HepG2 (cell line): ENCODE data around the gene RPL38. TPM values are rescaled to one million over a fixed set of nuclear protein-coding genes. Genes with fewer than 3 reads are reported as not detected.

Source experiments
- ATAC-seq: fragments of 200-7000 bp; cut with Tn5 transposase; 3 replicates; pipeline ENCODE4 v1.9.1; 2020; ENCODE audit warnings: mild to moderate bottlenecking, moderate library complexity
- BruUV-seq: library from RNA; stranded (reverse); fragments of 400-500 nt; replicated peaks from 2 replicates; lab custom pipeline; 2021; lab: Mats Ljungman, UMichigan
- CTCF ChIA-PET: fragments of 300-600 bp; formaldehyde crosslinking; extraction: SDS; loops from one replicate; lab custom pipeline; 2021; ENCODE audit warnings: low total read pairs, inconsistent platforms, low intra/inter-chr PET ratio; lab: Yijun Ruan, JAX
- POLR2A ChIA-PET: fragments of 350-600 bp; sonication (Branson Sonifier 250); formaldehyde crosslinking; loops from one replicate; lab custom pipeline; 2020; ENCODE audit warnings: antibody characterized with exemption, inconsistent platforms; lab: Yijun Ruan, JAX
- DNase-seq: peaks from one replicate; pipeline ENCODE4 v3.0.0-alpha.2; 2015; ENCODE audit warnings: low spot score
- FAIRE-seq: peaks from 3 replicates; lab custom pipeline; 2011; peaks lifted over from hg19 to GRCh38; lab: Jason Lieb, UNC
- H2AFZ ChIP-seq: one replicate; pipeline ENCODE4 v1.6.1; 2011; ENCODE audit warnings: low read length, inconsistent platforms
- H3K27ac ChIP-seq: fragments of 300-600 bp; 3 replicates; pipeline ENCODE4 v1.8.0; 2011; ENCODE audit warnings: mixed run types, mild to moderate bottlenecking, mixed read lengths, low read length, inconsistent platforms; ENCODE audit not compliant: insufficient read depth; ENCODE audit errors: extremely low read length
- H3K27me3 ChIP-seq, 2 experiments: fragments of 200-600 bp in 1 of 2; 2 replicates in 1 of 2; 3 replicates in 1 of 2; pipeline versions ENCODE4 v1.6.0 to v1.8.0; 2011; ENCODE audit warnings: low read length in 2 of 2, mild to moderate bottlenecking in 2 of 2, moderate library complexity in 2 of 2, inconsistent platforms in 1 of 2; ENCODE audit not compliant: insufficient read depth in 2 of 2, control insufficient read depth in 1 of 2
- H3K36me3 ChIP-seq, 2 experiments: fragments of 200-600 bp in 1 of 2; replicated peaks in 1 of 2; 2 replicates in 1 of 2; 3 replicates in 1 of 2; pipeline versions ENCODE4 v1.5.1 to v1.8.0; 2011; ENCODE audit warnings: low read length in 2 of 2, inconsistent platforms in 1 of 2; ENCODE audit not compliant: insufficient read depth in 2 of 2, control insufficient read depth in 1 of 2
- H3K4me1 ChIP-seq: 2 replicates; pipeline ENCODE4 v1.5.1; 2012; ENCODE audit warnings: low read length, inconsistent platforms; ENCODE audit not compliant: insufficient read depth
- H3K4me2 ChIP-seq: 2 replicates; pipeline ENCODE4 v1.6.0; 2011; ENCODE audit warnings: low read depth, low read length, inconsistent platforms
- H3K4me3 ChIP-seq, 3 experiments: fragments of 200-600 bp in 1 of 3; sonication (generic), shearing (Covaris generic) in 1 of 3; replicated peaks in 1 of 3; 2 replicates each; pipeline ENCODE4 v1.5.1; 2011 to 2016; ENCODE audit warnings: low read length in 3 of 3, inconsistent platforms in 2 of 3, low read depth in 2 of 3, mild to moderate bottlenecking in 2 of 3, control low read depth in 1 of 3, mixed read lengths in 1 of 3; ENCODE audit not compliant: insufficient read depth in 1 of 3
- H3K79me2 ChIP-seq: one replicate; pipeline ENCODE4 v1.6.1; 2011; ENCODE audit warnings: low read length, inconsistent platforms; ENCODE audit not compliant: insufficient read depth
- H3K9ac ChIP-seq: 2 replicates; pipeline ENCODE4 v1.6.0; 2011; ENCODE audit warnings: mild to moderate bottlenecking, low read depth, low read length, inconsistent platforms; ENCODE audit not compliant: insufficient read depth
- H3K9me3 ChIP-seq: 2 replicates; pipeline ENCODE4 v1.5.1; 2012; ENCODE audit warnings: mild to moderate bottlenecking, low read length
- H4K20me1 ChIP-seq: 2 replicates; pipeline ENCODE4 v1.6.0; 2011; ENCODE audit warnings: inconsistent platforms, mild to moderate bottlenecking, low read length, moderate library complexity; ENCODE audit not compliant: insufficient read depth
- CEBPB ChIP-seq: IDR thresholded peaks from 2 replicates; pipeline ENCODE4 v1.6.1; 2011; ENCODE audit warnings: low read depth, low read length, improper control_type of control experiment, borderline replicate concordance
- GTF2F1 ChIP-seq: fragments of 150-350 bp; IDR thresholded peaks from 2 replicates; pipeline ENCODE4 v1.6.1; 2014; ENCODE audit warnings: low read length
- MAFG ChIP-seq: sonication (generic); formaldehyde crosslinking; IDR thresholded peaks from 2 replicates; pipeline ENCODE4 v1.5.1; 2020; ENCODE audit warnings: mild to moderate bottlenecking, missing genetic modification reagents
- SAP130 ChIP-seq: IDR thresholded peaks from 2 replicates; pipeline ENCODE4 v1.6.1; 2016; ENCODE audit warnings: low read depth
- SMAD9 ChIP-seq: sonication (generic); formaldehyde crosslinking; IDR thresholded peaks from 2 replicates; pipeline ENCODE4 v1.5.1; 2020; ENCODE audit warnings: mild to moderate bottlenecking, missing genetic modification reagents
- SMYD3 ChIP-seq: sonication (generic); formaldehyde crosslinking; IDR thresholded peaks from 2 replicates; pipeline ENCODE4 v1.8.1; 2023; ENCODE audit warnings: mild to moderate bottlenecking, missing genetic modification reagents
- SP4 ChIP-seq: sonication (generic); formaldehyde crosslinking; IDR thresholded peaks from 2 replicates; pipeline ENCODE4 v1.8.1; 2023; ENCODE audit warnings: mild to moderate bottlenecking, missing genetic modification reagents
- SRSF4 ChIP-seq: fragments of 200-400 bp; formaldehyde crosslinking; IDR thresholded peaks from one replicate; pipeline ENCODE4 v1.6.1; 2018; ENCODE audit warnings: mild to moderate bottlenecking, low read depth, low read length, moderate library complexity; ENCODE audit not compliant: poor library complexity, severe bottlenecking
- SRSF9 ChIP-seq: fragments of 200-400 bp; formaldehyde crosslinking; IDR thresholded peaks from 2 replicates; pipeline ENCODE4 v1.6.1; 2018; ENCODE audit warnings: borderline replicate concordance, mild to moderate bottlenecking, low read depth, low read length; ENCODE audit not compliant: insufficient read depth, poor library complexity, severe bottlenecking
- ZNF672 ChIP-seq: sonication (generic); formaldehyde crosslinking; IDR thresholded peaks from 2 replicates; pipeline ENCODE4 v1.8.1; 2022; ENCODE audit warnings: missing genetic modification reagents
- WGBS: methylation state at CpG from one replicate; pipeline ENCODE4 v1.1.6; 2017; ENCODE audit warnings: low lambda C conversion rate; 5-methylcytosine and 5-hydroxymethylcytosine counted together
- in situ Hi-C: cut with HindIII; loops from 2 replicates; pipeline ENCODE4 v1.10.0; 2017; ENCODE audit warnings: low pct_unique_long_range_greater_than_20kb; ENCODE audit not compliant: extremely low pct_ligation_motif_present
- intact Hi-C: fragments of 100-400 bp; cut with micrococcal nuclease; formaldehyde crosslinking; loops from one replicate; pipeline ENCODE4 v1.10.0; 2022; ENCODE audit not compliant: unreplicated experiment
- polyA plus RNA-seq, 8 experiments: library from polyadenylated mRNA; depleted of rRNA in 3 of 8; stranded (reverse) in 7 of 8; unstranded in 1 of 8; fragments of >200 nt; fragmentation: Illumina TruSeq in 4 of 8; extraction: Trizol in 4 of 8; gene quantifications; 2 replicates each; pipeline versions ENCODE4 v1.2.1 to v1.2.3, GENCODE V29; 2011 to 2016; ENCODE audit warnings: low read depth in 4 of 8, missing spikeins in 1 of 8, mixed read lengths in 1 of 8; ENCODE audit not compliant: insufficient read depth in 1 of 8
- total RNA-seq, 5 experiments: library from RNA; depleted of rRNA; stranded (reverse); fragments of >200 nt; fragmentation: Illumina TruSeq; extraction: Trizol; gene quantifications; 2 replicates each; pipeline ENCODE4 v1.2.3, GENCODE V29; 2016; ENCODE audit warnings: low read depth in 1 of 5
- TF ChIP-seq, protein P1 (sequence below), 2 experiments: sonication (generic) in 1 of 2; formaldehyde crosslinking in 1 of 2; IDR thresholded peaks; 2 replicates each; pipeline versions ENCODE4 v1.5.1 to v1.6.1; 2011 to 2020; ENCODE audit warnings: borderline replicate concordance in 1 of 2, low read depth in 1 of 2, low read length in 1 of 2, mild to moderate bottlenecking in 1 of 2, missing genetic modification reagents in 1 of 2, moderate library complexity in 1 of 2
- TF ChIP-seq, protein P2 (sequence below): sonication (generic); formaldehyde crosslinking; conservative IDR thresholded peaks from 2 replicates; pipeline ENCODE4 v1.4.0; 2020; ENCODE audit warnings: missing genetic modification reagents

RPL38 gene
- total and polyA plus RNA-seq, 2 of the 13 experiments (the other 11 are each of a cell fraction or from before 2014, with no cell fraction given) = 2,370 to 2,372 TPM

DNA sequence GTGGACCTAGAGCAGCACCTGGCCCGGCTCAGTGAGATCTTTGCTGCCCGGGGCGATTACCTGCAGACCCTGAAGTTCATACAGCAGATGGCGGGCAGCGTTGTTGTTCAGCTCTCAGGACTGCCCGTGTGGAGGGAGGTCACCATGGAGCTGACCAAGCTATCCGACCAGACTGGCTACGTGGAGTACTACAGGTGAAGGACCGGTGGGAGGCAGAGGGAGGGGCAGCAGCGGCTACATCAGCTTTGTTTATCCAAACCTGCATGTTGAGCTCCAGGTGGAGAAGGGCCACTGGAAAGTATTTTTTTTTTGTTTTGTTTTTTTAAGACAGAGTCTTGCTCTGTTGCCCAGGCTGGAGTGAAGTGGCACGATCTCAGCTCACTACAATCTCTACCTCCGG lies 33.8 kb downstream of the RPL38 start:
- intact Hi-C loops = no loop called here

DNA sequence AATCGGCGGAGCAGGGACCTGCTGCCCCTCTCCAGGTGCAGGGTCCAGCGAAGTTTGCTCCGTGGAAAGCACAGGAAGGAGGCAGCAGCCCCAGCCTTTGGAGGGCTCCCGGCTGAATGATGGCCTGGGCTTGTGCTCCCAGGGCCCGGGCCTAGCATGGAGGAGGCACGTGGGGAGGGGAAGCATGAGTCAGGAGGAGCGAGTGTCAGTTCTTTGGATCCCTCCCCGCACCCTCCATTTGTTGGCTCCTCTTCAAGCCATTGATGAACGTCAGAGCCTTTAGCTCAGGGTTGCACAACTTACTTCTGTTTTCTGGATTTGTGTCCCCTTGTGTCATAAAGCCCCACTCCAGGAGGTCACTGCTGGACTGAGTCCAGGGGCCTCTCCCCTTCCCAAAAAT lies 35.7 kb downstream of the RPL38 start:
- FAIRE-seq (no peak), ATAC-seq (no peak), DNase-seq (no peak)
- in situ Hi-C loops (no loop called here), intact Hi-C loops (no loop called here)
- Histone ChIP-seq H4K20me1 (no peaks in the 10 kb centered on the region; the same call in 1 of the 2 replicates), H3K27ac (no peak overlapping the region), H3K9ac (no peak overlapping the region), H3K79me2 (no peaks in the 10 kb centered on the region), H2AFZ (no peak overlapping the region), H3K36me3 (no peaks in the 10 kb centered on the region), H3K4me2 (no peak overlapping the region), H3K4me1 (no peaks in the 10 kb centered on the region), H3K27me3 (peaks cover under 1 to 1% of the 10 kb centered on the region in 2 experiments; a peak in 2 of 5 replicates), H3K9me3 (no peaks in the 10 kb centered on the region), H3K4me3 (no peak overlapping the region)
- WGBS = 9% methylated on average over 7 of the region's 10 CpGs
- TF ChIP-seq SMYD3 (CRISPR knock-in tag) (no peak), CEBPB (peak; percentile 56; the same call in 1 of the 2 replicates), SRSF4 (no peak), SAP130 (CRISPR knock-in tag) (no peak), ZNF672 (CRISPR knock-in tag) (no peak)
- TF ChIP-seq, protein P1, sequence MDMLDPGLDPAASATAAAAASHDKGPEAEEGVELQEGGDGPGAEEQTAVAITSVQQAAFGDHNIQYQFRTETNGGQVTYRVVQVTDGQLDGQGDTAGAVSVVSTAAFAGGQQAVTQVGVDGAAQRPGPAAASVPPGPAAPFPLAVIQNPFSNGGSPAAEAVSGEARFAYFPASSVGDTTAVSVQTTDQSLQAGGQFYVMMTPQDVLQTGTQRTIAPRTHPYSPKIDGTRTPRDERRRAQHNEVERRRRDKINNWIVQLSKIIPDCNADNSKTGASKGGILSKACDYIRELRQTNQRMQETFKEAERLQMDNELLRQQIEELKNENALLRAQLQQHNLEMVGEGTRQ (IDR thresholded peaks at IDR 0.05; ENCODE audit: low read depth, low read length) = no peak
- TF ChIP-seq, protein P1 (CRISPR knock-in tag; IDR thresholded peaks at IDR 0.05; ENCODE audit: borderline replicate concordance) = no peak
- CTCF ChIA-PET = no interaction called here
- no TSS peak for BruUV-seq
- POLR2A ChIA-PET = no interaction called here

More for the DNA sequence above, 33.8 kb downstream of the RPL38 start:
- 55% methylated on average over 12 of the region's 12 CpGs for WGBS
- H3K9me3 ChIP-seq = no peaks in the 10 kb centered on the region
- H2AFZ ChIP-seq = no peak overlapping the region
- in situ Hi-C loops = no loop called here
- BruUV-seq = no TSS peak
- ChIA-PET CTCF (no interaction called here), POLR2A (interaction anchor here (0.6 kb wide), 1 partner anchor 59 kb away, joined by 3 read pairs; no protein-coding TSS in a partner anchor)
- no peaks in the 10 kb centered on the region; the same call in 1 of the 2 replicates for H4K20me1 ChIP-seq
- FAIRE-seq = no peak
- H3K4me3 ChIP-seq = no peak overlapping the region
- no peak for DNase-seq
- no peak overlapping the region for H3K27ac ChIP-seq
- no peaks in the 10 kb centered on the region for H3K79me2 ChIP-seq
- TF ChIP-seq MAFG = no peak
- TF ChIP-seq, protein P2, sequence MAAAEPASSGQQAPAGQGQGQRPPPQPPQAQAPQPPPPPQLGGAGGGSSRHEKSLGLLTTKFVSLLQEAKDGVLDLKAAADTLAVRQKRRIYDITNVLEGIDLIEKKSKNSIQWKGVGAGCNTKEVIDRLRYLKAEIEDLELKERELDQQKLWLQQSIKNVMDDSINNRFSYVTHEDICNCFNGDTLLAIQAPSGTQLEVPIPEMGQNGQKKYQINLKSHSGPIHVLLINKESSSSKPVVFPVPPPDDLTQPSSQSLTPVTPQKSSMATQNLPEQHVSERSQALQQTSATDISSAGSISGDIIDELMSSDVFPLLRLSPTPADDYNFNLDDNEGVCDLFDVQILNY (CRISPR knock-in tag) = no peak
- no peak for TF ChIP-seq SMAD9 (CRISPR knock-in tag)
- TF ChIP-seq GTF2F1 = no peak
- TF ChIP-seq SP4 = no peak
- no peak for TF ChIP-seq SRSF9
- peaks cover 2 to 3% of the 10 kb centered on the region in 2 experiments; a peak in 1 of 5 replicates for H3K27me3 ChIP-seq
- no peak overlapping the region for H3K4me2 ChIP-seq
- no peak overlapping the region for H3K9ac ChIP-seq
- H3K4me1 ChIP-seq = no peaks in the 10 kb centered on the region
- no peak; the same call in 2 of the 3 replicates for ATAC-seq
- H3K36me3 ChIP-seq = no peaks in the 10 kb centered on the region
